GM19238 (cell line): ENCODE results near the gene GRPEL2.

Experiments used
- DNase-seq: peaks from one replicate; pipeline ENCODE4 v3.0.0; 2011; ENCODE audit warnings: low spot score; ENCODE audit not compliant: insufficient read length

Gene GRPEL2

GRCh38 chr5:149345147-149345891 is at the start of gene GRPEL2:
Gene GRPEL2 (plus strand): TSS chr5:149345499. CDS start chr5:149345540, 41 bp downstream.
- DNase-seq, result peak; percentile 90

DNA sequence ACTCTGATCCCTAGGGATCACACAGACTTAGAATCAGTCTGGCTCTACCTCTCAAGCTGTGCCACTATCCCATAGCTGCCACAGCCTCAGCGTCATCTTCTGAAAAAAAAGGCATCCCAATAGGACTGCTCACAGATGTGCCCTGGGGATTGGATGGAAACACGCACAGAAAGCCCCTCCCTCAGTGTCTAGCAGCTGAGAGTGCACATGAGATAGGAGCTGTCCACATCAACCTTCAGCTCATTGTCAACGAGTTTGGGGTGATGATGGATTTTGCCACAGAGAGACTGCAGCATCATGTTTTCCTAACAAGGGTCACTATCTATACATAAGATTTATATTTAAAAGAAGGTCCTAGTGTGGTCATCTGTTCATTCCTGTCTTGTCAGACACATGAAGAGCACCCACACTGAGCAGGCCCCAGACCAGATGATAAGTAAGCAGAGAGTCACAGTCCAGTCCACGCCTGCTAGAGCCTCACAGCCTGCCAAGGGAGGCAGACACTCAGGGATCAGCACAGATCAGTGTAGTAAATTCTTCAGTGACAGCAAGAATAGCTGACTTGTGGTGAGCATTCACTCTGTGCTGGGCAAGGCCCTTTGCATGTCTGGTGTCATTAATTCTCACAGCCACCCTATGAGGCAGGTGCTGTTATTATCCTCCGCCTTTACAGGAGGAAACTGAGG is 47.8 kb upstream of the GRPEL2 start:
- DNase-seq, result no peak

- DNase-seq, result no peak
Observed at GRCh38 chr5:149298163-149298562, 47.1 kb upstream of the GRPEL2 start.

DNA sequence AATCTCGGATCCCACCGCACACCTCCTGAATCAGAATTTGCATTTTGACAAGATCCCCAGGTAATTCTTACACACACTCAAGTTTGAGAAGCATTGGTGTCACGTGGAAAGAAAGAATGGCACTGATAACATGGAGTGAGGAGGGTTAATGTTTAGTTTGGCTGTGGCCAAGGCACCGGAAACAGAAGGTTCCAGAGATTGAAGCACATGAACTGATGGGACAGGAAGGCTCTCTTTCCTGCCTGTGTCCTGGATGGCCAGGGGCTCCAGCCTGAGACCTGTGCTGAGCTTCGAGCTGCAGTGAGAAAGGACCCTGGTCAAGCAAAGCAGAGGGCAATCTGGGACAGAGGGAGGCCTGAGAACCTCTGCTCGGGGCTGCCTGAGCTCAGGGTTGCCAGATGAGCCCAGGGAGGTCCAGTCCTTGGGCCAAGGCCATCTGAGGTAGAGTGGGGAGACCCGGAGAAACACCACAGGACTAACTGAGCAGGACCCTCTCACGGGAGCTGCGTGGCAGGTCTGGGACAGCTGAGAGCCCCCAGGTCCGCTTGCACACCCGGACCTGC is 46.4 kb upstream of the GRPEL2 start:
- DNase-seq, result no peak

DNA sequence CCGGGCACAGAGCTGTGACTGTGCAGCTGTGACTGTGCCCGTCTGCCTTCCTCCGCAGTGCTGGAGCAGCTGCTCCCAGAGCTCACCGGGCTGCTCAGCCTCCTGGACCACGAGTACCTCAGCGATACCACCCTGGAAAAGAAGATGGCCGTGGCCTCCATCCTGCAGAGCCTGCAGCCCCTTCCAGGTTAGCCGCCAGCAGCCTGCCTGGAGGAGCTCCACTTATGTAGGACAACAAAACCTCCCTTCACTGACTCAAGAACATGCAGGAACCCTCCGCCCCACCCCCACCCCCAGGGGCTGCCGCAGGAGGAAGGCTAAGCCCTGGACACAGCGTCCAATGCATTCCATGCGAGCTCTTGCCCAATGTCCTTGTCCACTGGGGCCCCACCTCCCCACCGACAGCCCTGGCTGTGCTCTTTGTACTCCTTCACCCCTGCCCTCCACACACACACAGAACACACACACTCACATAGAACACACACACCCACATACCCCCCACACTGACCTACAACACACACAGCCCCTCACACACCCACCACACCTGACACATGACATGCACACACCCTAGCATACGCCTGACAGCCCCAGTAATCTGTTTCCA is 45.7 kb upstream of the GRPEL2 start:
- no peak for DNase-seq

GRCh38 chr5:149300441-149300840 is 44.9 kb upstream of the GRPEL2 start:
- no peak for DNase-seq

DNA sequence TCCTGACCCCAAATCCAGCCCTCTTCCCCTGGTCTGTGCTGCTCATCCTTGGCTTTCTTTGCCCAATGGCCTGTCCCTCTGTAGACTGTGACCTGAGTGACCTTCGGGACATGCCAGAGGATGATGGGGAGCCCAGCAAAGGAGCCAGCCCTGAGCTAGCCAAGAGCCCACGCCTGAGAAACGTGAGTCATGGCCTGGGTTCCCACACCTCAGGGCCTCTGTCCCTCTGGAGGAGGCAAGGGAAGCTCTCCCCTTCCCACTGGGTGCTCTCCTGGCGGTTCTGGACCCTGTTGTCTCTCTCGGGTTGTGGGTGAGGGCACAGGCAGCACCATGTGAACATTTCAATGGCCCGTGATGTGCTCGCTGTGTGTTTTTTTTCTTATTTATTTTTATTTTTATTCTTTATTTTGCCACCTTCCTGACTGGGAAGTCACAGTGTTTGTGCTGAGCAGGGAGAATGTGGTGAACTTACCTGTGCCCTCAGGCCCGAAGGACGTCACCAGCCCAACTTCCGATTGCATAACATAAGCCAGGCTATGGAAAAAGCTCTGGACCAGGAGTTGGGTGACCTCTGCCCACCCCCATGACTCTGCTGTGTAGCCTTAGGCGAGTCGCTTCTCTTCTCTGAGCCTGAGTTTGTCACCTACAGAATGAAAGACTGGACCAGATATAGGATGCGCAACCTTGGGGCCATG is 44.1 kb upstream of the GRPEL2 start:
- no peak for DNase-seq

DNA sequence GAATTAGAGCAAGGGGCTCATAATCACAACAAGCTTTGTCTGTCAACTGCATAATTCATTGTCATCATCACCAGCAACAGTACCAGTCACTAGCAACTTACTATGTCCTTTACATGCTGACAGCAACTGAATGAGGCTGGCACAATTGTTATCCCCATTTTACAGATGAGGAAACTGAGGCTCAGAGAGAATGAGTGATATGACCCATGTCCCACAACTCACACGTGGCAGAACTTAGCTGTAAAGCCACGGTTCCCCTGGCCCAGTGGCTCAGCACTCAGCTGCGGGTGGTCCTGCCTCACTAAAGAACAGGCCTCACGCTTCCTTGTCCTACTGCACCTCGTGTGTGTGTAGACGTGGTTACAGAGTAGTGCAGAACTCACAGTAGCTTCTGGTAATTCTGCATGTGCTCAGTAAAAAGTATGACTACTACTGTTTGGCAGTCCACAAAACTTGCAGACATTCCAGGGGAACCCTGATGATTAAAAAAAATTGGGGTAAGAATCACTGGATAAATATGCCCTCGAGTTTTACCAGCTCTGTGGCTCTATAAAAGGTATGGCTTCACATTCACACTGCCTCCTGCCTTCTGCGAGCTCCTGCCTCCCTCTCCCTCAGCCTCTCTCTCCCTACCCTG is 43.4 kb upstream of the GRPEL2 start:
- no peak for DNase-seq

GRCh38 chr5:149302641-149303040 is 42.7 kb upstream of the GRPEL2 start:
- DNase-seq, result no peak

- DNase-seq, result no peak
Observed at GRCh38 chr5:149303210-149303609, 42.1 kb upstream of the GRPEL2 start.

- DNase-seq, result no peak
Observed at GRCh38 chr5:149304195-149305078, 40.9 kb upstream of the GRPEL2 start.

GRCh38 chr5:149309354-149309753 is 35.9 kb upstream of the GRPEL2 start:
- no peak for DNase-seq

DNA sequence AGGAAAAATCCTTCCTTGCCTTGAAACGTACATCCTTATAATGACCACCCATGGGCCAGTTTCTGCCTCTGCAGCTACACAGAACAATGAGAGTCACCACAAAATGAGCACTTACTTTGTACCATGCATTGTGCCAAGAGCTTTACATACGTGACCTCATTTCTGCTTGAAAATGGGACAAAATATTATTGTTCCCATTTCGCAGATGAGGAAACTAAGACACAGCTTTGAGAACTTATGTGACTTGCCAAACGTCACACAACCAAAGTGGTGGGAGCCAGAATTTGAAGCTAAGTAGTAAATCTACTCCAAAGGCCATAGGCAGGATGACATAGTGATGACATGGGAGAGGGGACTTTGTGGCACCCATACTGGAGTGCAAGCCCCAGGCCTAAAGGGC is 34.8 kb upstream of the GRPEL2 start:
- no peak for DNase-seq

GRCh38 chr5:149310947-149311658 is 34.2 kb upstream of the GRPEL2 start:
- no peak for DNase-seq

DNA sequence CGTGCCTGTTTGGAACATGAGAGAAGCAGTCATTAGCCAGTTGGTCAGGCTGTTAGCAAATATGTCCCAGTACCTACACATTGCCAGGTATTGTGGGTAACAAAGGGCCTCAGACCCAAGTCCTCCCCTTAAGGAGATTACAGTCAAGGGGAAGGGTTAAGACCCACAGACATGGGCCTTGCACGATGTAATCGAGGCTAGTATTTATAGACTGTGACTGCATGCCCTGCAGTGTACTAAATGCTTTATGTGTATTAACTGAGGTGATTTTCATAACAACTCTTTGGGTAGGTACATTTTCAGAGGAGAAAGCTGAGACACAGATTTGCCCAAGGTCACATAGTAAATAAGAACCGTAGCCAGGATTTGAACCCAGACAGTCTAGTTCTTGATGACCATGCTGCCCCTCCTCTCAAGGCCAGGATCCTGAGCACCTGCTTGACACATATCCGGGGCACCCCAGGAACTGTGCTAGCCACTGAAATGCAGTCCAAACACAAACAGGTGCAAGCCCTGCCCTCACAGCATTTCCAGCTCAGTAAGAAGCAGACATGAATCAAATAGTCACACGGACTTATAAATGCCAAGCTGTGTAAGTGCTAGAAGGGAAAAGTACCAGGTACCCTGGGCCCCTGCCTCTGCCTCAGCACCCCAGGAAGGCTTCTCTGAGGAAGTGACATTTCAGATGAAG is 32.0 kb upstream of the GRPEL2 start:
- no peak for DNase-seq

DNA sequence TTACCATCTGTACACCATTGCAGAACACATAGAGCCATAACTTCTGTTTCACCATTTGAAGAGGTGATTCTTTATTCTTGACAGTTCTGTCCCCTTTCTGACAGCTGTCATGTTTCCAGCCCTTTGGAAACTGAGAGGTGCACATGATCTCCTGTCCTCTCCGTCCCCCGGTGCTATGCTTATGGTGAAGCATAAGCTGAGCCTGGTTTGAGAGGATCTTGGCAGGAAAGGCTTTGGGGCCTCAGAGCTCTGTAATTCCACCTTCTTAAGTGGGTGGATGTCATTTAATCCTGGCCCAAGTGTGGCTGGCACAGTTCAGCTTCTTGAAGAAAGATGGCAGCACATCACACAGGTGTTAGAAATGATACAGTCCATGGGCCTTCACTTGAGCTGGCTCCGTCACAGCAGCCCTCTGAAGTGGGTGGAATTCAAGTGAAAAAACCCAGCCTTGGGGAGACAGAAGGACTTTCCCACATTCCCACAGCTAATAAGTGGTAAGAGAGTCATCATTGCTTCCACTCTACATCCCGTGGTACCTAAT is 30.7 kb upstream of the GRPEL2 start:
- no peak for DNase-seq

- no peak for DNase-seq
Observed at GRCh38 chr5:149315753-149316152, 29.5 kb upstream of the GRPEL2 start.

- peak; percentile 40 for DNase-seq
Observed at GRCh38 chr5:149317281-149318048, 27.8 kb upstream of the GRPEL2 start.
